Urothelium cell line (cell line): Measurements from ENCODE around the gene TTC27.
"Not testable (repeated sequence)": the region's sequence is repeated elsewhere in the genome, so short reads cannot be mapped to it uniquely, and the experiment has no call there.

Experiments
- DNase-seq: peaks from one replicate; pipeline ENCODE4 v3.0.0; 2011; ENCODE audit warnings: low spot score, mixed read lengths
- FAIRE-seq: peaks from 2 replicates; lab custom pipeline; 2011; peaks lifted over from hg19 to GRCh38; lab: Jason Lieb, UNC

The TTC27 gene

GRCh38 chr2:32750880-32751279 is 123.0 kb downstream of the TTC27 start:
- no peak for FAIRE-seq
- DNase-seq, result no peak

- FAIRE-seq (no peak), DNase-seq (peak; percentile 6)
Measured at GRCh38 chr2:32752205-32752604, 124.4 kb downstream of the TTC27 start.

- no peak for FAIRE-seq
- no peak for DNase-seq
Measured at GRCh38 chr2:32752952-32753351, 125.1 kb downstream of the TTC27 start.

- DNase-seq, FAIRE-seq: not testable (repeated sequence)
Measured at GRCh38 chr2:32754676-32755075, 126.8 kb downstream of the TTC27 start.

GRCh38 chr2:32755666-32756065 is 127.8 kb downstream of the TTC27 start:
- FAIRE-seq, result no peak
- no peak for DNase-seq

- FAIRE-seq (no peak), DNase-seq (no peak)
Measured at GRCh38 chr2:32756074-32756727, 128.4 kb downstream of the TTC27 start.

- DNase-seq, result no peak
- no peak for FAIRE-seq
Measured at GRCh38 chr2:32758232-32758631, 130.4 kb downstream of the TTC27 start.

GRCh38 chr2:32760628-32761027 is 132.8 kb downstream of the TTC27 start:
- no peak for FAIRE-seq
- DNase-seq, result no peak

GRCh38 chr2:32768387-32769174 is 140.7 kb downstream of the TTC27 start:
- no peak for FAIRE-seq
- no peak for DNase-seq

- no peak for DNase-seq
- no peak for FAIRE-seq
Measured at GRCh38 chr2:32770360-32770759, 142.5 kb downstream of the TTC27 start.

GRCh38 chr2:32772638-32773447 is 145.0 kb downstream of the TTC27 start:
- peak; percentile 42 for DNase-seq
- FAIRE-seq, result no peak

- DNase-seq, result no peak
- FAIRE-seq, result peak; percentile 20
Measured at GRCh38 chr2:32773448-32773808, 145.6 kb downstream of the TTC27 start.

GRCh38 chr2:32775954-32776353 is 148.1 kb downstream of the TTC27 start:
- DNase-seq, result no peak
- FAIRE-seq, result no peak

- no peak for DNase-seq
- FAIRE-seq, result no peak
Measured at GRCh38 chr2:32777714-32778113, 149.9 kb downstream of the TTC27 start.

- FAIRE-seq, result no peak
Measured at GRCh38 chr2:32780961-32781360, 153.1 kb downstream of the TTC27 start.

GRCh38 chr2:32783469-32783868 is 155.6 kb downstream of the TTC27 start:
- no peak for FAIRE-seq
- DNase-seq, result no peak

More at GRCh38 chr2:32780961-32781360, 153.1 kb downstream of the TTC27 start:
- no peak for DNase-seq

GRCh38 chr2:32783933-32784332 is 156.1 kb downstream of the TTC27 start:
- DNase-seq (no peak), FAIRE-seq (no peak)

GRCh38 chr2:32787207-32787606 is 159.4 kb downstream of the TTC27 start:
- DNase-seq, result no peak
- no peak for FAIRE-seq

- no peak for DNase-seq
- FAIRE-seq, result no peak
Measured at GRCh38 chr2:32788114-32788513, 160.3 kb downstream of the TTC27 start.

GRCh38 chr2:32792416-32792815 is 164.6 kb downstream of the TTC27 start:
- DNase-seq (no peak), FAIRE-seq (no peak)

- no peak for FAIRE-seq
Measured at GRCh38 chr2:32798829-32799228, 171.0 kb downstream of the TTC27 start.

GRCh38 chr2:32801741-32802140 is 173.9 kb downstream of the TTC27 start:
- DNase-seq (no peak), FAIRE-seq (no peak)

More at GRCh38 chr2:32798829-32799228, 171.0 kb downstream of the TTC27 start:
- DNase-seq, result no peak
